Measurements from ENCODE around the gene RBM47. TPM values are rescaled to one million over a fixed set of nuclear protein-coding genes. Genes with fewer than 3 reads are reported as not detected.

RBM47 gene
- polyA plus RNA-seq, 3 donors: 79.5 to 101 (median 92.8) TPM

GRCh38 chr4:40662962-40663604, 33.4 kb upstream of the RBM47 start:
- Histone ChIP-seq H3K27me3 (ENCODE audit: control insufficient read depth in 2 of 2, insufficient read depth in 2 of 2, low read length in 2 of 2) (no peaks in the 10 kb centered on the region), H3K9ac (ENCODE audit: insufficient read depth, low read length, poor library complexity, severe bottlenecking) (no peak overlapping the region), H3K79me2 (ENCODE audit: insufficient read depth, low read length) (no peaks in the 10 kb centered on the region), H3K9me3 (replicated peaks in 1 of 2; ENCODE audit: control insufficient read depth in 1 of 2, insufficient read depth in 1 of 2, low read length in 2 of 2) (no peaks in the 10 kb centered on the region), H3K27ac (ENCODE audit: low read depth in 1 of 2, low read length in 2 of 2) (no peak overlapping the region), H3K4me1 (ENCODE audit: control insufficient read depth in 1 of 2, insufficient read depth in 2 of 2, low read length in 2 of 2) (peaks cover 5 to 6% of the 10 kb centered on the region in 2 donors), H3K4me2 (replicated peaks; ENCODE audit: extremely low read depth, low read length, poor library complexity, severe bottlenecking) (no peak overlapping the region), H3K36me3 (replicated peaks in 1 of 2; ENCODE audit: control insufficient read depth in 1 of 2, insufficient read depth in 2 of 2, low read length in 2 of 2) (no peaks in the 10 kb centered on the region), H2AFZ (ENCODE audit: insufficient read depth, low read depth, low read length, poor library complexity, severe bottlenecking) (no peak overlapping the region), H3K4me3 (replicated peaks in 1 of 3; ENCODE audit: low read depth in 2 of 3, low read length in 3 of 3) (no peak overlapping the region), H4K20me1 (ENCODE audit: insufficient read depth, low read length) (no peaks in the 10 kb centered on the region)
- no peak for TF ChIP-seq CTCF (IDR thresholded peaks at IDR 0.05)
- intact Hi-C loops (cut with micrococcal nuclease): no loop called here
- Mint-ChIP-seq H3K27me3 (ENCODE audit: low read depth in 3 of 3) (peaks cover 0 to 2% (median 1%) of the 10 kb centered on the region in 3 donors), H3K4me1 (peaks cover 9% of the 10 kb centered on the region), H3K4me3 (no peak overlapping the region), H3K9me3 (no peaks in the 10 kb centered on the region), H3K36me3 (no peaks in the 10 kb centered on the region), H3K27ac (no peak overlapping the region)
- WGBS (ENCODE audit: insufficient coverage): 100% methylated on average over 1 of the region's 10 CpGs
- no peak for DNase-seq

- intact Hi-C loops (cut with micrococcal nuclease): no loop called here
- no peaks in the 10 kb centered on the region for H3K36me3 Mint-ChIP-seq
- no peaks in the 10 kb centered on the region for H3K9me3 ChIP-seq (replicated peaks in 1 of 2; ENCODE audit: control insufficient read depth in 1 of 2, insufficient read depth in 1 of 2, low read length in 2 of 2)
- TF ChIP-seq CTCF (IDR thresholded peaks at IDR 0.05): no peak
- H3K4me1 ChIP-seq (ENCODE audit: control insufficient read depth in 1 of 2, insufficient read depth in 2 of 2, low read length in 2 of 2): peaks cover 2 to 4% of the 10 kb centered on the region in 2 donors
- H3K4me3 ChIP-seq (replicated peaks in 1 of 3; ENCODE audit: low read depth in 2 of 3, low read length in 3 of 3): no peak overlapping the region
- no peak overlapping the region for H3K27ac ChIP-seq (ENCODE audit: low read depth in 1 of 2, low read length in 2 of 2)
- H3K79me2 ChIP-seq (ENCODE audit: insufficient read depth, low read length): no peaks in the 10 kb centered on the region
- H3K4me1 Mint-ChIP-seq: peaks cover 6% of the 10 kb centered on the region
- peaks cover 0 to 1% (median 0%) of the 10 kb centered on the region in 3 donors for H3K27me3 Mint-ChIP-seq (ENCODE audit: low read depth in 3 of 3)
- no peaks in the 10 kb centered on the region for H3K27me3 ChIP-seq (ENCODE audit: control insufficient read depth in 2 of 2, insufficient read depth in 2 of 2, low read length in 2 of 2)
- no peak overlapping the region for H2AFZ ChIP-seq (ENCODE audit: insufficient read depth, low read depth, low read length, poor library complexity, severe bottlenecking)
- H3K27ac Mint-ChIP-seq: no peak overlapping the region
- DNase-seq: no peak
- H4K20me1 ChIP-seq (ENCODE audit: insufficient read depth, low read length): no peaks in the 10 kb centered on the region
- no CpG with 5 or more reads among the region's 4 CpGs for WGBS (ENCODE audit: insufficient coverage)
- no peak overlapping the region for H3K4me2 ChIP-seq (replicated peaks; ENCODE audit: extremely low read depth, low read length, poor library complexity, severe bottlenecking)
- H3K9me3 Mint-ChIP-seq: no peaks in the 10 kb centered on the region
- no peaks in the 10 kb centered on the region for H3K36me3 ChIP-seq (replicated peaks in 1 of 2; ENCODE audit: control insufficient read depth in 1 of 2, insufficient read depth in 2 of 2, low read length in 2 of 2)
- no peak overlapping the region for H3K4me3 Mint-ChIP-seq
- no peak overlapping the region for H3K9ac ChIP-seq (ENCODE audit: insufficient read depth, low read length, poor library complexity, severe bottlenecking)
These were observed 32.1 kb upstream of the RBM47 start for GRCh38 chr4:40661803-40662202.

Data from CD14-positive monocyte (primary cell).